A549 (cell line): ENCODE measurements around the gene APOD. TPM values are rescaled to one million over a fixed set of nuclear protein-coding genes. Genes with fewer than 3 reads are reported as not detected.
A peak's percentile ranks its signal among the peaks of the same experiment; 100 is the strongest.

Experiments used
- ATAC-seq, 2 experiments: fragments of 200-7000 bp in 1 of 2; fragments of >200 bp in 1 of 2; cut with Nextera tagmentation in 1 of 2; cut with Tn5 transposase in 1 of 2; 3 replicates each; pipeline versions ENCODE4 v1.8.0 to v1.9.1; 2018 to 2020; ENCODE audit warnings: mild to moderate bottlenecking in 1 of 2, moderate library complexity in 1 of 2
- CTCF ChIA-PET: fragments of 300-600 bp; sonication (Branson Sonifier 250); formaldehyde crosslinking; extraction: SDS; loops from one replicate; lab custom pipeline; 2021; ENCODE audit warnings: antibody characterized with exemption, inconsistent platforms; lab: Yijun Ruan, JAX
- POLR2A ChIA-PET: fragments of 350-600 bp; formaldehyde crosslinking; extraction: SDS; loops from one replicate; lab custom pipeline; 2021; ENCODE audit warnings: antibody characterized with exemption, inconsistent platforms; lab: Yijun Ruan, JAX
- DNase-seq, 2 experiments: peaks; one replicate each; pipeline versions ENCODE4 v3.0.0 to v3.0.0-alpha.2; 2011 to 2016; ENCODE audit warnings: low read depth in 1 of 2, low spot score in 1 of 2
- FAIRE-seq: peaks from 2 replicates; lab custom pipeline; 2011; peaks lifted over from hg19 to GRCh38; lab: Jason Lieb, UNC
- H3K27ac ChIP-seq, 2 experiments: fragments of >200 bp; sonication (Bioruptor Twin); formaldehyde crosslinking; 3 replicates each; pipeline ENCODE4 v1.5.1; 2016 to 2017
- H3K4me1 ChIP-seq: fragments of >200 bp; sonication (Bioruptor Twin); formaldehyde crosslinking; 3 replicates; pipeline ENCODE4 v1.6.1; 2016
- H3K4me2 ChIP-seq: fragments of >200 bp; sonication (Bioruptor Twin); formaldehyde crosslinking; 3 replicates; pipeline ENCODE4 v1.6.1; 2016
- H3K4me3 ChIP-seq: fragments of >200 bp; sonication (Bioruptor Twin); formaldehyde crosslinking; 3 replicates; pipeline ENCODE4 v1.5.1; 2016
- H3K9me3 ChIP-seq: fragments of >200 bp; sonication (Bioruptor Twin); formaldehyde crosslinking; 3 replicates; pipeline ENCODE4 v1.6.1; 2016
- CBX8 ChIP-seq: fragments of 200-600 bp; sonication (generic); IDR thresholded peaks from 2 replicates; pipeline ENCODE4 v1.6.1; 2016
- CEBPB ChIP-seq, 2 experiments: fragments of >200 bp in 1 of 2; sonication (Bioruptor Twin) in 1 of 2; formaldehyde crosslinking in 1 of 2; IDR thresholded peaks; 2 replicates each; pipeline ENCODE4 v1.6.1; 2012 to 2016
- CHD2 ChIP-seq: fragments of 150-350 bp; IDR thresholded peaks from 2 replicates; pipeline ENCODE4 v1.6.1; 2014; ENCODE audit warnings: low read length; ENCODE audit not compliant: partially characterized antibody
- EHMT2 ChIP-seq: fragments of 200-600 bp; sonication (generic); IDR thresholded peaks from 2 replicates; pipeline ENCODE4 v1.6.1; 2016; ENCODE audit warnings: antibody characterized with exemption, low read depth, mild to moderate bottlenecking, moderate library complexity
- EP300 ChIP-seq, 2 experiments: fragments of >200 bp; sonication (Bioruptor Twin); formaldehyde crosslinking; IDR thresholded peaks; 2 replicates in 1 of 2; 3 replicates in 1 of 2; pipeline ENCODE4 v1.6.1; 2016 to 2017
- ESRRA ChIP-seq: fragments of 150-350 bp; IDR thresholded peaks from 2 replicates; pipeline ENCODE4 v1.6.1; 2014; ENCODE audit warnings: mild to moderate bottlenecking, low read length, borderline replicate concordance
- GATA3 ChIP-seq: IDR thresholded peaks from 2 replicates; pipeline ENCODE4 v1.6.1; 2012; ENCODE audit warnings: borderline replicate concordance
- HOXA7 ChIP-seq: fragments of 250-450 bp; sonication (Bioruptor Pico); IDR thresholded peaks from 2 replicates; pipeline ENCODE4 v1.5.0; 2020; ENCODE audit warnings: mild to moderate bottlenecking, moderate library complexity
- HOXB5 ChIP-seq: fragments of 250-450 bp; sonication (Bioruptor Pico); IDR thresholded peaks from 2 replicates; pipeline ENCODE4 v1.5.0; 2020; ENCODE audit warnings: mild to moderate bottlenecking, moderate library complexity
- JUNB ChIP-seq: fragments of >200 bp; sonication (Bioruptor Twin); formaldehyde crosslinking; IDR thresholded peaks from 2 replicates; pipeline ENCODE4 v1.6.1; 2016
- KDM1A ChIP-seq: fragments of 200-600 bp; sonication (generic); IDR thresholded peaks from 2 replicates; pipeline ENCODE4 v1.6.1; 2016; ENCODE audit warnings: low read depth, mild to moderate bottlenecking
- KDM5A ChIP-seq: fragments of 200-600 bp; sonication (generic); IDR thresholded peaks from 2 replicates; pipeline ENCODE4 v1.6.1; 2016; ENCODE audit warnings: antibody characterized with exemption, mild to moderate bottlenecking
- MAFK ChIP-seq: fragments of 450-650 bp; IDR thresholded peaks from 2 replicates; pipeline ENCODE4 v1.6.1; 2014; ENCODE audit not compliant: partially characterized antibody
- NFE2L2 ChIP-seq: fragments of 150-350 bp; conservative IDR thresholded peaks from 2 replicates; pipeline ENCODE4 v1.6.1; 2014; ENCODE audit warnings: low read length
- NR3C1 ChIP-seq: fragments of >200 bp; sonication (Bioruptor Twin); formaldehyde crosslinking; IDR thresholded peaks from 3 replicates; pipeline ENCODE4 v1.6.1; 2017
- POLR2A ChIP-seq: IDR thresholded peaks from 2 replicates; pipeline ENCODE4 v1.6.1; 2012; ENCODE audit warnings: mild to moderate bottlenecking, low read length
- RAD21 ChIP-seq, 2 experiments: fragments of >200 bp in 1 of 2; sonication (Bioruptor Twin) in 1 of 2; formaldehyde crosslinking in 1 of 2; IDR thresholded peaks in 1 of 2; conservative IDR thresholded peaks in 1 of 2; 2 replicates in 1 of 2; 3 replicates in 1 of 2; pipeline ENCODE4 v1.6.1; 2012 to 2018; ENCODE audit warnings: inconsistent platforms in 1 of 2
- RNF2 ChIP-seq: fragments of 200-600 bp; sonication (generic); IDR thresholded peaks from 2 replicates; pipeline ENCODE4 v1.6.1; 2016; ENCODE audit warnings: low read depth, mild to moderate bottlenecking, antibody characterized with exemption, moderate library complexity, borderline replicate concordance
- SMC3 ChIP-seq: fragments of >200 bp; sonication (Bioruptor Twin); formaldehyde crosslinking; IDR thresholded peaks from 3 replicates; pipeline ENCODE4 v1.6.1; 2018; ENCODE audit warnings: inconsistent platforms
- TFCP2L1 ChIP-seq: fragments of 250-450 bp; sonication (Bioruptor Pico); IDR thresholded peaks from 2 replicates; pipeline ENCODE4 v1.5.0; 2021; ENCODE audit warnings: mild to moderate bottlenecking
- TP53 ChIP-seq: fragments of 250-450 bp; sonication (Bioruptor Pico); IDR thresholded peaks from 2 replicates; pipeline ENCODE4 v1.5.0; 2021; ENCODE audit warnings: mild to moderate bottlenecking, moderate library complexity
- ZFP36 ChIP-seq: fragments of 450-650 bp; IDR thresholded peaks from 2 replicates; pipeline ENCODE4 v1.6.1; 2014; ENCODE audit warnings: borderline replicate concordance; ENCODE audit not compliant: partially characterized antibody
- WGBS: methylation state at CpG from one replicate; pipeline ENCODE4 v1.1.6; 2017; ENCODE audit errors: missing lambda C conversion rate; 5-methylcytosine and 5-hydroxymethylcytosine counted together
- polyA plus RNA-seq, 4 experiments: library from polyadenylated mRNA; depleted of rRNA in 3 of 4; stranded (reverse); fragments of >200 nt; fragmentation: RNase III in 1 of 4; extraction: RNeasy Plus Mini Kit Qiagen cat#74134 plus additional on column Dnase treatment in 1 of 4; gene quantifications; 2 replicates in 3 of 4; 3 replicates in 1 of 4; pipeline ENCODE4 v1.2.3, GENCODE V29; 2011 to 2017
- TF ChIP-seq, protein P1 (sequence below): IDR thresholded peaks from 2 replicates; pipeline ENCODE4 v1.6.1; 2012
- TF ChIP-seq, protein P2 (sequence below): fragments of >200 bp; sonication (Bioruptor Twin); formaldehyde crosslinking; IDR thresholded peaks from 2 replicates; pipeline ENCODE4 v1.6.1; 2016
- TF ChIP-seq, protein P3 (sequence below): IDR thresholded peaks from 2 replicates; pipeline ENCODE4 v1.6.1; 2012; ENCODE audit warnings: low read depth, borderline replicate concordance
- TF ChIP-seq, protein P4 (sequence below): fragments of 250-450 bp; sonication (Bioruptor Pico); IDR thresholded peaks from 2 replicates; pipeline ENCODE4 v1.5.0; 2020; ENCODE audit warnings: low read depth, mild to moderate bottlenecking, moderate library complexity

APOD gene
- polyA plus RNA-seq, 2 of the 4 experiments (the other 2 are of a cell fraction) = 0.15 to 2.8 TPM

DNA sequence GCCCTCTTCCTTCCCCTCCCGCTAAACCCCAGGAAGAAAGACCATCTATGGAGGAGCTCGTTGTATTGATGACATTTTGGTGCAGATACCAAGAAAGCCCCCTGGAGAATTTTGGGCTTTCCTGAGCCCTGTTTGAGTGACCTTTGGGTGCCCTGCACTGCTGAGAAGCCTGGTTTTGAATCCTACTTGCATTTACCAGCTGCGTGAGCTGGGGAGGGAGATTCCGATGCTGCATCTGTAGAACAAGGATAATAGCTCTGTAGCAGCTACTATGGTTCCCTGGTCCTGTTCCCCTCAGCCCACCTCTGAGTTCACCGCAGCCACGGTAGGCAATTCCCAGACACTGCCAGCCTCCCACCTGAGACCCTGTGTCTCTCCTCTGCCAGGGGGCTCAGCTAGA, 5.2 kb downstream of the APOD start:
- no peak for DNase-seq
- H3K4me3 ChIP-seq = no peak overlapping the region
- no peak for TF ChIP-seq GATA3
- TF ChIP-seq EHMT2 = no peak
- TF ChIP-seq TFCP2L1 (CRISPR knock-in tag) = no peak
- no peak for TF ChIP-seq CEBPB (IDR thresholded peaks at IDR 0.05)
- TF ChIP-seq EP300 (IDR thresholded peaks at IDR 0.05) = no peak
- no peak for TF ChIP-seq CHD2
- TF ChIP-seq, protein P1, sequence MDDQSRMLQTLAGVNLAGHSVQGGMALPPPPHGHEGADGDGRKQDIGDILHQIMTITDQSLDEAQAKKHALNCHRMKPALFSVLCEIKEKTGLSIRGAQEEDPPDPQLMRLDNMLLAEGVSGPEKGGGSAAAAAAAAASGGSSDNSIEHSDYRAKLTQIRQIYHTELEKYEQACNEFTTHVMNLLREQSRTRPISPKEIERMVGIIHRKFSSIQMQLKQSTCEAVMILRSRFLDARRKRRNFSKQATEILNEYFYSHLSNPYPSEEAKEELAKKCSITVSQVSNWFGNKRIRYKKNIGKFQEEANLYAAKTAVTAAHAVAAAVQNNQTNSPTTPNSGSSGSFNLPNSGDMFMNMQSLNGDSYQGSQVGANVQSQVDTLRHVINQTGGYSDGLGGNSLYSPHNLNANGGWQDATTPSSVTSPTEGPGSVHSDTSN = no peak
- no peak for TF ChIP-seq HOXA7
- TF ChIP-seq KDM5A = no peak
- no peak for TF ChIP-seq RNF2
- no peak for TF ChIP-seq NFE2L2
- no peak for TF ChIP-seq TP53 (CRISPR knock-in tag)
- TF ChIP-seq, protein P2, sequence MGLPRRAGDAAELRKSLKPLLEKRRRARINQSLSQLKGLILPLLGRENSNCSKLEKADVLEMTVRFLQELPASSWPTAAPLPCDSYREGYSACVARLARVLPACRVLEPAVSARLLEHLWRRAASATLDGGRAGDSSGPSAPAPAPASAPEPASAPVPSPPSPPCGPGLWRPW = no peak
- TF ChIP-seq ESRRA = no peak
- no peak for TF ChIP-seq NR3C1
- TF ChIP-seq POLR2A = no peak
- TF ChIP-seq, protein P3, sequence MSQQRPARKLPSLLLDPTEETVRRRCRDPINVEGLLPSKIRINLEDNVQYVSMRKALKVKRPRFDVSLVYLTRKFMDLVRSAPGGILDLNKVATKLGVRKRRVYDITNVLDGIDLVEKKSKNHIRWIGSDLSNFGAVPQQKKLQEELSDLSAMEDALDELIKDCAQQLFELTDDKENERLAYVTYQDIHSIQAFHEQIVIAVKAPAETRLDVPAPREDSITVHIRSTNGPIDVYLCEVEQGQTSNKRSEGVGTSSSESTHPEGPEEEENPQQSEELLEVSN = no peak
- no peak for TF ChIP-seq RAD21 (conservative IDR thresholded peaks at IDR 0.05 in 1 of 2, IDR thresholded peaks at IDR 0.05 in 1 of 2)
- no peak overlapping the region for H3K4me2 ChIP-seq
- no peak for ATAC-seq
- POLR2A ChIA-PET = no interaction called here
- CTCF ChIA-PET = interaction anchor here (0.6 to 0.7 kb wide), 2 partner anchors 22 to 267 kb away, joined by 3 read pairs; no protein-coding TSS in a partner anchor
- WGBS = 56% methylated on average over 2 of the region's 6 CpGs
- H3K9me3 ChIP-seq = no peaks in the 10 kb centered on the region
- peaks cover 4% of the 10 kb centered on the region; the same call in 2 of the 3 replicates for H3K4me1 ChIP-seq
- no peak for FAIRE-seq
- H3K27ac ChIP-seq = no peak overlapping the region

DNA sequence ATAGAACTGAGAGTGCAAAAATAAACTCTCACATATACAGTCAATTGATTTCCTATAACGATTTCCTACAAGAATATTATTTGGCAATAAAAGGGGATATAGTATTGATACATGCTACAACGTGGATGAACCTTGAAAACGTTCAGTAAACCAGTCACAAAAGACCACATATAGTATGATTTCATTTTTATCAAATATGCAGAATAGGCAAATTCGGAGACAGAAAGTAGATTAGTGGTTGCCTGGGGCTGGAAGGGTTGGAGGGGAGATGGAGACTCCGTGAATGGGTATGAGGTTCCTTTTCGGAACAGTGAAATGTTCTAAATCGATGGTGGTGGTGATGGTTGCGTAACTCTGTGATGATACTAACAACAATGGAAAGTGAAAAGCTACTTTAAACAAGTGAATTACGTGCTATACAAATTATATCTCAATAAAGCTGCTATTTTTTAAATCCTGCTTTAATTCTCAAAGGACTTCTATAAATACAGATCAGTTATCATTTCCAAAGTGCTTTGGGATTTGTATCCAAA, 6.0 kb downstream of the APOD start:
- WGBS = 39% methylated on average over 9 of the region's 9 CpGs
- ATAC-seq = no peak
- POLR2A ChIA-PET = no interaction called here

DNA sequence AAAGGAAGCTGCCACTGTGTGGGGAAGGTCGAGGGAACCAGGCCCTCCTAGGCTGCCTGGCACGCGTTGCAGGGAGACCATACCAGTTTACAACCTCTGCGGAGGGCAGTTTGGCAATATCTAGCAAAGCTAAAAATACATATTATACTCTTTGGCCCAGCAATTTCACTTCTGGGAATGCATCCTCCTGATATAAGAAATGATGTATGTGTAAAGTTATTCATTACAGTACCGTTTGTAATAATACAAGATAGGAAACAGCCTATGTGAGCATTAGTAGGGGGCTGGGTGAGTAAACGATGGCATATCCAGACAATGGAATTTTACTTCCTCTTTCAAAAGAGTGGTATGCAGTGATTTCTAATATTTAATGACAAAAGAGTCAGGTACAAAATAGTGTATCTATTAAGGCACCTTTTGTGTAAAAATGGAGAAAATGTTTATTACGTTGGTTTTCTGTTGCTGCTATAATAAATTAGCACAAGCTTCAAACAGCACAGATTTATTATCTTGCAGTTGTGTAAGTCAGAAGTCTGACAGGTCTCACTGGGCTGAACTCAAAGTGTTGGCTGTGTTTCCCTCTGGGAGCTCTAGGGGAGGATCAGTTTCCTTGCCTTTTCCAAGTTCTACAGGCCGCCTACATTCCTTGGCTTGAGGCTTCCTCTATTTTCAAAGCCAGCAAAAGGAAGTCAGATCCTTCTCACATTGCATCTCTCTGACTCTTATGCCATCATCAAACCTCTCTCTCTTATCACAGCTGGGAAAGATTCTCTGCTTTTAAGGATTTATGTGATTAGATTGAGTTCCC, 9.0 kb downstream of the APOD start:
- no peak overlapping the region for H3K27ac ChIP-seq
- ChIA-PET POLR2A (no interaction called here), CTCF (no interaction called here)
- H3K9me3 ChIP-seq = no peaks in the 10 kb centered on the region
- no peak for FAIRE-seq
- no peak for DNase-seq
- TF ChIP-seq NFE2L2 (no peak), KDM1A (no peak), HOXB5 (CRISPR knock-in tag) (no peak), RNF2 (no peak), JUNB (no peak), ZFP36 (no peak), CBX8 (no peak), SMC3 (no peak)
- TF ChIP-seq, protein P1 = no peak
- TF ChIP-seq, protein P4, sequence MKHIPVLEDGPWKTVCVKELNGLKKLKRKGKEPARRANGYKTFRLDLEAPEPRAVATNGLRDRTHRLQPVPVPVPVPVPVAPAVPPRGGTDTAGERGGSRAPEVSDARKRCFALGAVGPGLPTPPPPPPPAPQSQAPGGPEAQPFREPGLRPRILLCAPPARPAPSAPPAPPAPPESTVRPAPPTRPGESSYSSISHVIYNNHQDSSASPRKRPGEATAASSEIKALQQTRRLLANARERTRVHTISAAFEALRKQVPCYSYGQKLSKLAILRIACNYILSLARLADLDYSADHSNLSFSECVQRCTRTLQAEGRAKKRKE (CRISPR knock-in tag) = no peak
- TF ChIP-seq, all 56 proteins: peak for 0
- Histone ChIP-seq H3K4me1 (no peaks in the 10 kb centered on the region), H3K4me3 (no peak overlapping the region), H3K4me2 (no peak overlapping the region)
- ATAC-seq = no peak
- 62% methylated on average over 8 of the region's 8 CpGs for WGBS

More for the DNA sequence above, 6.0 kb downstream of the APOD start:
- CTCF ChIA-PET = interaction anchor here (0.6 to 0.7 kb wide), 2 partner anchors 22 to 267 kb away, joined by 3 read pairs; no protein-coding TSS in a partner anchor
- no peak overlapping the region for H3K4me3 ChIP-seq
- no peaks in the 10 kb centered on the region for H3K4me1 ChIP-seq
- 0 out of 3 replicates have a peak overlapping the region, but pooled peaks have one; percentile 11 for H3K4me2 ChIP-seq
- FAIRE-seq (no peak), DNase-seq (no peak)
- no peaks in the 10 kb centered on the region for H3K9me3 ChIP-seq
- TF ChIP-seq CEBPB (IDR thresholded peaks at IDR 0.05) (peak; percentile 10 to 55; a peak in 2 of 4 replicates), MAFK (peak; percentile 69), EP300 (IDR thresholded peaks at IDR 0.05) (no peak)
- TF ChIP-seq, all 56 proteins: peak for 2
- H3K27ac ChIP-seq = no peak overlapping the region
